Stimulated activated naive CD8-positive, alpha-beta T cell treated with anti-CD3 and anti-CD28 coated beads, Interleukin-15, Interleukin-2, amounts not matched to agents 100 U/mL and 50 U/mL, for 24 hours (primary cell): ENCODE results near the gene NOTCH2.

Experiments
- ATAC-seq: fragments of 150-1000 bp; cut with Tn5 transposase; one replicate; pipeline ENCODE4 v1.10.0; 2021
- DNase-seq: peaks from one replicate; pipeline ENCODE4 v3.0.0; 2021

The NOTCH2 gene

GRCh38 chr1:119906927-119907652 lies 162.4 kb downstream of the NOTCH2 start:
- peak; percentile 14 for ATAC-seq

GRCh38 chr1:119903443-119903835 lies 166.0 kb downstream of the NOTCH2 start:
- DNase-seq = no peak
- ATAC-seq = no peak

More at GRCh38 chr1:119906927-119907652, 162.4 kb downstream of the NOTCH2 start:
- DNase-seq = no peak

DNA sequence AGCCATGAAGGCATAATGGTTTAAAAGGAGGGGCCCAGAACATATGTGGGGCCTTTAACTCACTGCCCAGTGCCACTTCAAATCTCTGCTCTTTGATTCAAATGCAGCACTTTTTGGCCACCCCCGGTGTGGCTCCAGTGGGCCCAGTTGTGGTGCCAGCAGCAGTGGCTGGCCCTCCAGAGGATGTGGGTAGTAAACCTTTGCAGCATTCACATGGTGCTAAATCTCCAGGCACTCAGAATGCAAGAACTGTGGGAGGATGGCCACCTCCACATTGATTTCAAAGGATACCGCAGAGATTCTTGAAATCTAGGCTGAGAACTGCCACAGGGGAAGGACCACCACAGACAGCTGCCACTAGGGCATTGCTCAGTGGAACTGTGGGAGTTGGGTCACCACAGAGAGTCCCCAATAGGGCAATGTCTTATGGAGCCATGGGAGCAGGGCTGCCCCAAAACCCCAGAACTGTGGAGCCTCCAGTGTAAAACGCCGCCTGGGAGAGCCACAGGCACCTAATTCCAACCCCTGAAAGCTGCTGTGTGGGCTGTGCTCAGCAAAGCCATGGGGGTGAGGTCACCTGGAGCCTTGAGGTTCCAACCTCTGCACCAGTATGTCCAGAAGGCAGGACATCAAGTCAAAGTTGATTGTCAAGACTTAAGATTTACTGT lies 166.6 kb downstream of the NOTCH2 start:
- ATAC-seq (peak; percentile 19), DNase-seq (no peak)

DNA sequence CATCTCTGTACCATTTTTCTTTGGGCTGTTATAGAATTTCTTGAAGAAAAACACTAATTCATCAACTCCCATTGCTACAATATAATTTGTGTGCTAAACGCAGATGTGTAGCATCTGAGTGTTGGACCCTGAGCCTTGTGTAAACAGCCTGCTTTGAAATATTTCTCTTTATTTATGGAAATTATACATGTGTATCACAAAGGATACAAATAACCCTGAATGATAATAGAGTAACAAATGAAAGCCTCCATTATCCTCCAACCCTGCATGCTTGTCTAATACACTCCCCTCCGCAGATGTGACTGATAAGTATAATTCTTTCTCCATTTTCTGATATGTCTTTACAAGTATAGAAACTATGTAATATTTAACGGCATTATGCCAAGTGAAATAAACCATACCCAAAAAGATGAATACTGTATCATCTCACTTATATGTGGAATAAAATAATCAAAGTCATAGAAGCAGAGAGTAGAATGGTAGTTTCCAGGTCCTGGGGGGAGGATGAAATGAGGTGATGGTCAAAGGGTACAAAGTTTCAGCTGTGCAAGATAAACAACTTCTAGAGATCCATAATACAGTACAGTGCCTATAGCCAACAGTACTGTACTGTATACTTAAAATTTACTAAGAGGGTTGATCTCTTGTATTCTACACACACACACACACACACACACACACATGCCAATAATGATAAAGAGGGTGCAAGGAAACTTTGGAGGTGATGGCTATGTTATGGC lies 170.3 kb downstream of the NOTCH2 start:
- ATAC-seq = no peak
- DNase-seq = no peak

GRCh38 chr1:119898530-119898929 lies 170.9 kb downstream of the NOTCH2 start:
- ATAC-seq (no peak), DNase-seq (no peak)

GRCh38 chr1:119896303-119896702 lies 173.2 kb downstream of the NOTCH2 start, which contains the start of gene ADAM30:
ADAM30 (minus strand) TSS chr1:119896515; CDS start chr1:119896336, 179 bp downstream.
- ATAC-seq = no peak

DNA sequence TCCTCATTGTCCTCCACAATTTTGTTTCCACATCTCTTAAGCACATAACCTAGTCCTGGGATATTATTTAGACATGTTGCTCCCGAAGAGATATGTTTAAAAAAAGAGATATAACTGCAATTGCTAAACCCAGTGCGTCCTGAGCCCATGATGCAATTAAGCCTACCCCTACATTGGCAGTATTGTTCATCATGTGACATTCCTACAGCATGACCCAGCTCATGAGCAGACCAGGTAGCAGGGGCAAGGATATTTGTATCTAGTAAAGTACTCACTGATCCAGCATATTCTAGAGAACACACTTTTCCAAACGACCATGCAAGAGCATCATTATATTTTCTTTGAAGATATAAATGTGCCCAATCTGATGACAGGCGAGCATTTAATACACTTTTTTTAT lies 174.4 kb downstream of the NOTCH2 start:
- no peak for ATAC-seq

More at GRCh38 chr1:119896303-119896702, 173.2 kb downstream of the NOTCH2 start, which contains the start of gene ADAM30:
- DNase-seq = no peak

DNA sequence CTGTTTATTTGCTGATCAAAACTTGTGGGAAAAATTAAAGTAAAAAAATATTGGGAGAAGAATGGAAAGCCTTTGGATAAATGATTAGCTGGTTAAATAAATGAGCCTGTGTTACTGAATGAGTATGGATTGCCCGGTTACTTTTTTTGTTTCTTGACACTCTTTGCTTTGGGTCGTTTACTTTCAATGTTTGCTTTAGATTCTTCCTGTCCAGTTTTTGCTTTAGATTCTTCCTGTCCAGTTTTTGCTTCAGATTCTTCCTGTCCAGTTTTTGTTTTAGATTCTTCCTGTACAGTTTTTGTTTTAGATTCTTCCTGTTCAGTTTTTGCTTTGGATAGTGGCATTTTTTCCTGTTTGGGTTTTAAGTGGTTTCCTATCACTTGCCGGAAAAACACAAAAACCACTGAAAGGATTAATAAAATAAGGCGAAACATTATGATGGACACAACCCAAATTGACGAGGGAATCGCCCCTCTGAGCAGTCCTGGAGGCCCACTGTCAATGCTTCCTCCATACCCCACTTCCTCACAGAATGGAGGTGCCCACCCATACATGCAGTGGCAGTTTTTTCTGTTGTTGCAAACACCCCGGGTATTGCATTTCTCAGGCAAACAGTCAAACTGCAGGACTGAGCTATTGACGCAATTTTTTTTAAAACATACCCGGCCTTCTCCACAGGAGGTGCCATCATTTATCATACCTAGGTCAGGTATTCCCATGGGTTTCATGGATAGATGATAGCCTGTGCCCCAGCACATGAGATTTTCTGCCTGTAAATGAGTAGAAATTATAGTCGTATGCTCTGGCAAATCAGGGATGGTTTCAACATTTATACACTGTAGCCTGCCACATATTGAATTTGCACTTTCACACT lies 175.4 kb downstream of the NOTCH2 start:
- ATAC-seq (no peak), DNase-seq (no peak)

More for the DNA sequence above, 174.4 kb downstream of the NOTCH2 start:
- DNase-seq = no peak

- DNase-seq (no peak), ATAC-seq (no peak)
Observed at GRCh38 chr1:119893238-119893791, 176.1 kb downstream of the NOTCH2 start.

GRCh38 chr1:119891386-119891785 lies 178.1 kb downstream of the NOTCH2 start:
- no peak for ATAC-seq
- no peak for DNase-seq

DNA sequence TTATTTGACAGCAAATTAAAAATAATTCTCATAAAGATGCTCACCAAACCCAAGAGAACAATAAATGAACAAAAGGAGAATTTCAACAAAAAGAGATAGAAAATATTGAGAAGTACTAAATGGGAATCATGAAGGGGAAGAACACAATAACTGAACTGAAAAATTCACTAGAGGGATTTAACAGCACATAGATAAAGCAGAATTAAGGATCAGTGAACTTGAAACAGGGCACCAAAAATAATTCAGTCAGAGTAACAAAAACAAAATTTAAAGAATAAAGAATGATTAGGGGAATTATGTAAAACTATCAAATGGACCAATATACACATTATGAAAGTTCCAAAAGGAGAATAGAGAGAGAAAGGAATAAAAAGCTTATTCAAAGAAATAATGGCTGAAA lies 181.0 kb downstream of the NOTCH2 start:
- DNase-seq = no peak
- no peak for ATAC-seq

- DNase-seq (no peak), ATAC-seq (no peak)
Observed at GRCh38 chr1:119887427-119887826, 182.0 kb downstream of the NOTCH2 start.

- peak; percentile 57 for ATAC-seq
- DNase-seq = peak; percentile 75
Observed at GRCh38 chr1:119885903-119886783, 183.3 kb downstream of the NOTCH2 start.

- no peak for DNase-seq
- ATAC-seq = no peak
Observed at GRCh38 chr1:119884711-119885110, 184.8 kb downstream of the NOTCH2 start.

- DNase-seq (no peak), ATAC-seq (no peak)
Observed at GRCh38 chr1:119883826-119884225, 185.6 kb downstream of the NOTCH2 start.

DNA sequence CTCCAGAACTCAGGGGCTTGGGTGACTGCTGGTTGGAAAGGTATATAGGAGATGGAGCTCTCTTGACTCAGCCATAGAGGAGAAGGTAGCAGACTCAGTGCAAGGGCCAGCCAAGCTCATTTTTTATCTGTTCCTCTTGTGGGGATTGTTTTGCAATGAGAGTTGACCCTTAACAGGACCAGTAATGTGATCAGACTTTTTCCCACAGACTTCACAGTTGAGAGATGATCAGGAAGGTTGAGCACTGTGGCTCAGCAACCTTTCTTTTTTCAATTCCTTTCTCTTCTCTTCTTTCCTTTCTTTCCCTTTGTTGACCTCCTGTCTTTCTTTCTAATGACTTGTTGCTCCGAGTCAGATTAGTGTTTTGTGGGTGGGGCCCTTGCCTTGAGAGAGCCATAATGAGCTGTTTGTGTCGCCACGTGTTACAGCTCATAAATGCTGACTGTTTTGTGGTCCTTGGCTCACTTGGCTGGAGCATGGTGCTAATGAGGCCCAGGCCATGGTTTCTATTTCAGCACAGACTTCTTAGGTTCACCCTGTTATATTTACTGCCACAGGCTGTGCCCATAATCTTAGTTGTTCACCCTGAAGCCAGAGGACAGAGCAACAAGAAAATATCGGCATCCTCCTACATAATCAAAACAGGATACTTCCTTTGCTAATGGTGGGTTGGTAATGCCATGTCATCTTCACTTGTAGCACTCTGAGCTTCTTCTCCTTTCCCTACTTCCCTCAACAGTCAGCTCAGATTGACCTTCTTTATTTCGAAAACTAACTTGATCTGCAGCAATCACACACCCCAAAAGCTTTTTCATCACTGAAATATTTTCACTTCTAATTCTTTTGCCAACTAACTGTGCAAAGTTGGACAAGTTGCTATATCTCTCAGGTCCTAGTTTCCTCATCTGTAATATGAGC lies 187.1 kb downstream of the NOTCH2 start:
- no peak for DNase-seq
- ATAC-seq = no peak

- DNase-seq (no peak), ATAC-seq (no peak)
Observed at GRCh38 chr1:119879510-119880434, 189.7 kb downstream of the NOTCH2 start.

GRCh38 chr1:119878171-119878570 lies 191.3 kb downstream of the NOTCH2 start:
- ATAC-seq = no peak

More at GRCh38 chr1:119878171-119878570, 191.3 kb downstream of the NOTCH2 start:
- no peak for DNase-seq
